COR-L47 (cell line): ENCODE data around the gene ZMIZ1.

ENCODE experiments used
- DNase-seq: peaks from one replicate; lab custom pipeline; 2025; lab: John Stamatoyannopoulos, UW

ZMIZ1 gene

DNA sequence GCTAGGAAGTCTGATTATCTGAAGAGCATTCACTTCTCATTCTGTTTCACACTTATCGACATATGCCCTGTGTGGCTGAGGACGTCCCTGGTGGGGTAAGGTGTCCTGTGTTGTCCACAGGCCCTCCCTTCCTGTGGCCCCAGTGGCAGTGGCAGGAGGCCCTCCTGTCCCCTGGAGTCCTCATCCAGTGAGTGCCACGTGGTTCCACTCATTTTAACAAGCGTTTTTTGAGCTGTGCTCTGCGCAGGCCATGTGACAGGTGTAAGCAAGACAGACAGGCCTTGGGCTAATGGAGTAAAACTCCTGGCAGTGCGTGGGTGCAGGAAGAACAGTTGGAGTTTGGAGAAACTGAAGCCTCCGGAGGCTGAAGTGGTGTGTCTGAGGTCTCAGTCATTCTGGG lies 239.2 kb downstream of the ZMIZ1 start:
- no peak for DNase-seq

DNA sequence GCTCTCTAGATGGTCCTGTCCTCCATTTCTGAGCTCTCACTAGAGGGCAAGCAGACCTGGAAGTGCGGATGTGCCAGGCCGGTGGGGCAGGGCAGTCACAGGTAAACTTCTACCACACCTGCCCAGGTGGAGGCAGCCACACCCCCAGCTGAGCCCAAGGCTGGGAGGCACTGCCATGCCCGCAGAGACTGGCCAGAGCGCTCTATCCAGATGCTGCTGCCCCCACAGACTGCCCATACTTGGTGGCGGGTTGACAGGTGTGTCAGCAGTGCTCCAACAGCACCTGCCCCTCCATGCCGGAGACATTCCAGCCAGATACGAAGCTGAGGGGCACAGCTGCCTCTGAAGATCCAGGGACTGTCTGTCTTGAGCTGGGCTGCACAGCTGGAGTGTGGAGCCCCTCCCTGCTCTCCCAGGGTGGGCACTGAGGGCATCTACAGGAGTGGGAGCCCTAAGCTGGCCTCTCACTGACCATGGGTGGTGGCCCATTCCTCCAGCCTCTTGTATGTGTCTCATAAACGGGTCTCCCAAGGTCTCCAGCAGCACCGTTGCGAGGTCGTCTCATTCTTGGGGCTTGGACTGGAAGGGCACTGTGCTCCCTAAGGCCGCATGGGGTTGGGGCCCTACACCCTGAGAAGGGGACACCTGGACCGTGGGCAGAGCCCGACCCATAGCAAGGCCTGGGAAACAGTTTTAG lies 240.4 kb downstream of the ZMIZ1 start:
- no peak for DNase-seq

DNA sequence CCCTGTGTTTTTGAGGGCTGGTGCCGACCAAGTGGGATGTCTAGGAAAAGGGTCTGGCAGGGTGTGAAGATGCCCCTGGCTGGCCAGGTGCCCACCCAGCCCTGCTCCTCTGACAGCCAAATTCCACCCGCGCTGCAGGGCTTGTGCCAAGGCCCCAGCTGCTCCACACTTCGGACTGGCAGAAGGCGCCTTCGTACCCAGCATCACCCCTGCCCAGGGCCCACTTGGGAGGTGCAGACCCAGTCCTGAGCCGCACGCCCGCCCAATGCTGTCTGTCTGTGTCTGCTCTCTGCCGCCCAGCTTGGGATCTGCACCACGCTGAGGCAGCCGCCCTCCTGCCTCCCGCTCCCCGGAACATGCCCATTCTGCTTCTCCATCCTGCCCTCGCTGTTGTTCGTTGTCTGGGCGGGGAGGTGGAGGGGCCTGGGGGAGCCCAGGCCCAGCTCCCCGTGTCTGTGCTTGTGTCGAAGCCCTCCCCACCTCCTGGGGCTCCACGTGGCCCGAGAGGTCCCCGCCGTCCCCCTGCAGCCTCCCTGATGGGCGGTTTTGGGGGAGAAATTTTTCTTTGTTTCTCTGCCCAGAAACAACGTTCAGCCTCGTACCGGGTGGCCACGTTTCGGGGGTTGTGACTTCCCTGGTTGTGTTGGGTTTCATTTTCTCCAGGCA lies 241.6 kb downstream of the ZMIZ1 start:
- no peak for DNase-seq

DNA sequence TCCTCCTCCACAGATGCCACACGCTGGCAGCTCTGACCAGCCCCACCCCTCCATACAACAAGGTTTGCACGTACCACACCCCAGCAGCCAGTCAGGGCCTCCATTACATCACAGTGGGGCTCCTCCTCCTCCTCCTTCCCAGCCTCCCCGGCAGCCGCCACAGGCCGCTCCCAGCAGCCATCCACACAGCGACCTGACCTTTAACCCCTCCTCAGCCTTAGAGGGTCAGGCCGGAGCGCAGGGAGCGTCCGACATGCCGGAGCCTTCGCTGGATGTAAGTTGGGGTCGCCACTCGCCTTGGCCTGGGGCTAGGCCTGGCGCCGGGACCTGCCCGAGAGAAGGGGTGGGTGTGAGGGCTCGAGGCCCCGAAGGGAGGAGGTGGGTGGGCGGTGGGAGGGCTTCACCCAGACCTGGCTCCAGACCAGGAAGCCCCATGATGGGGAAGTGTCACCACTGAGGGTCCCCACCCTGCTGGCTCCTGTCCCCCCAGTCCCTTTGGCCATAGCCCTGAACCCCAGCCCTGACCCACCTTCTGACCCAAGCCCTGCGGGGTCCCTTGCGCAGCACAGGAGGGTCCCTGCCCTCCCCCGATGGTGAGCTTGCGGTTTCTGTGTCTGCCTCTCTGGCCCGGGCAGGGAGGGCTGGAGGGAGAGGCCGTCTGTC lies 242.3 kb downstream of the ZMIZ1 start:
- DNase-seq: no peak

DNA sequence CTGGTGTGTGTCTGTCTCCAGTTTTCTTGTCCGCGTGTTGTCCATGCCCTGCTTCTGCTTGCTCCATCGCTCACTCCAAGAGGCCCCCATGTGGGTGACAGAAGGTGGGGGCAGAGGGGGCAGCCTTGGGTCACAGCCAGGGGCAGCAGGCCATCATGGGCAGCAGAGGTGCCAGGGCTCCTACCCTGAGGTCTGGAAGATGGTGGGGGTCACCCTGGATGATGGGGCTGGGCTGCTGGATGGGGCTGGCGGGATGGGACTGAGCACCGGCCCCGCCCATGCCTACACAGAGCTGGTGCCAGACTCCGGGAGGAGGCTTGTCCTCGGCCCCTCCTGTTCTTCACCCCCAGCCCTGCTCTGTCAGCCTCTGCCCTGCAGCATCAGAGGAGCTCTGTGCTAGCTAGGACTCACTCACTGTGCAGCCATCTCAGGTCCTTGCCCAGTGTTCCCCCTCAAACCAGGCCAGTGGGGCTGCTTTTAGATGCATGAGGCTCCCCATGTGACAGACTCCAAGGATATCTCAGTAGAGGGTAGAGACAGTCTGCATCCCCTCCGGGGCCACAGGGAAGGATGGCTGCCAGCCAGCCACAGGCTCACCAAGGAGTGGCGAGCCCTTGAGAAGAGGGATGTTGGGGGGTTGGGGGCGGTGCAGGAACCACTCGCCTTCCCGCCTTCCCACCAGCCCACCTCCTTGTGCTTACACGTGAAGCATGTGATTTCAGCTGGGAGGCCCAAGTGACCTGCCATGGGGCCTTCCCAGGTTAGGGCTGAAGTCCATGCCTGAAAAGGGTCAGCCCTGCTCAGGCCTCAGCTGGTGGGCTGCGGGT lies 243.0 kb downstream of the ZMIZ1 start:
- DNase-seq: no peak

DNA sequence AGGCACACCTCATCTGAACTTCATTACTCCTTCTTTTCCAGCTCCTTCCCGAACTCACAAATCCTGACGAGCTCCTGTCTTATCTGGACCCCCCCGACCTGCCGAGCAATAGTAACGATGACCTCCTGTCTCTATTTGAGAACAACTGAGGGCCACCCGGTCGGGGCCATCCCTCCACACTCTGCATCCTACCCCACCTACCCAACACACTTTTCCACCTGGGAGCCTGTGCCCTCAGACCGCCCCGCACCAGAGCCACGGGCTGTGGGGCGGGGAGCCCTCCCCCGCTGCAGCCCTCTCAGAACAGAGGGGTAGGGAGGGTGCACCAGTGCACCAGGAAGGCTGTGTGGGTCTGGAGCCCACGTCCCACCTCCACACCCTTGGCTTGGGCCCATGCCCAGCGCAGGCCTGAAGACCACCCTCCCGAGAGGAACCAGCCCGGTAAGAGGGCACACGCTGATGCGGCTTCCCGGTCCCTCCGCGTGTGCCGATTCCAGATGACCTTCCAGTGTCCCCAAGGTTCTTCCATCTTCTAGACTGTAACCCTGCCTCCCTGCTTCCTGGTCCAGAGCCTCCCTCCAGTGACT lies 243.9 kb downstream of the ZMIZ1 start:
- no peak for DNase-seq

DNA sequence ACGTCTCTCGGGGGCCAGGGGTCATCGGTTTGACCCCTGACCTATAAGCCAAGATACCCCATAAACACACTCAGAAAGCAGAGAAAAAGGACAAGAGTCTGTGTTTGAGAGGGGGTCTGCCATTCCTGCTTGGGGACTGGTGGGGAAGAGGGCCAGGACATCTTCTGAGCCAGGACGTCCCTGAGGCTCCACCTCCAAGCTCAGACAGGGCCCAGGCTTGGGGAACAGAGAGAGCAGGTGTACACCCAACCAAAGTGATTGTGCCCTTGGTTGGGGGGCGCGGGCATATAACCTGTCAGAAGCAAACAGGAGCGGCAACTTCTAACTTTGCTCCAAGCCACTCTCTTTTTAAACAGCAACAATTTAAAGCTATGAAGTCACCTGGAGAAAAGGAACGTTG lies 244.6 kb downstream of the ZMIZ1 start:
- no peak for DNase-seq

DNA sequence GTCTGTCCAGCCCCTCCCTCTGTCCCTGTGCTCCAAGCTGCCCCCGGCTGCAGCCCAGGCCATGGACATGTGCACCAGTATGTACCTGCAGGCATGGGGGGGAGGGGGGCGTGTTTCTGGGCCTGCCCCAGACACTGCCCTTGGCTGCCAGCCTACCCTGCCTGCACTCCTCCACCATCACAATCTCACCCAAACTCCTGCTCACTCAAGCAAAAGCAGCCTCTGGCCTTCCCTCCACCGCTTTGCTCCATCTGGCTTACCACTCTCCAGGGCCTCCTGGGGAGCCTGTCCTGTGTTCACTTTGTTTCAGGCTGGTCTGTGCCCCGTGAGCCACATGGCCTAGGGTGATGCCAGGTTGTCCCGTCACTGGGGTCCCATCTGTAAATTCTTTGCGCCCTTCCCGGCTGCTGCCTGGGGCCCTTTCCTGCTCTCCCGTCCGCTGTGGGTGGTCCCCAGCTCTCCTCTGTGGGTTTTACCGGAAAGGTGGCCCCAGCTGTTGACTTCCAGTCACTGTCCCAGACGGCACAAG lies 245.2 kb downstream of the ZMIZ1 start:
- no peak for DNase-seq

DNA sequence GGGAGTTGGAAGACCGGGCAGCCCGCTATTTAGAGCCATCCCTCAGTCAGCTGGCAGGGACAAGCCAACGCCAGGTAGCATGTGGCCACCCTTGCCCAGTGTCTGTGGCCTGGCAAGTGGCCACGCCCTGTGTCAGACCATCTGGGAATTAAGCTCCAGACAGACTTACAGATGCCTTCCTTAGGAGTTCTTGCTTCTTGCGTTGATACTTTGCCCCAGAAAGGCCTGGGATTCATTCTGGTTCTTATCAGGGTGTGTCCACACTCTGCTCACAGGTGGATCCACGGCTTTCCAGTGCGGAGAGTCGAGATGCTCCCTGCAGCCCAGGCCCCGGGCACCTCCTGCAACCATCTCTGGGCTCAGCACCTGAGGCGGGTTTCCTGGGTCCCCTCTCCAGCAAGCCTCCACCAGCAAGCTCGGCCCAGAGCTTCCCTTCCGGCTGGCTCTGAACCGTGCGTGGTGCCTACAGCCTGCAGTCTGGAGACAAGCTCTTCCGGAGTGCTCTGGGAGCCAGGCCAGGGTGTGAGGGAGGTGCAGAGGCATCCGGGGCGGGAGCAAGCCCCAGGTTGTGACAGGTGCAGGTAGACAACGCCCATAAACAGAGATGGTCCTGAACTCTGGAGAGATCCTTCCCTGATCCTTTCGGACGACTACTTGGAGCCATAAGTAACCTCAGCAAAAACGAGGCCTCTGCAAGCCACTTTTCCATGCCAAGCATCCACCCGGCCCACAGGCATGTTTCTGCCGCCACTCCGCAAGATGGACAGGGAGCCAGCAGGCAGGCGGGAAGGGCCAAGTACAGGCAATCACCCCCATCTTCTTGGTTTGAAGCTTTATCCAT lies 246.2 kb downstream of the ZMIZ1 start:
- DNase-seq: no peak

DNA sequence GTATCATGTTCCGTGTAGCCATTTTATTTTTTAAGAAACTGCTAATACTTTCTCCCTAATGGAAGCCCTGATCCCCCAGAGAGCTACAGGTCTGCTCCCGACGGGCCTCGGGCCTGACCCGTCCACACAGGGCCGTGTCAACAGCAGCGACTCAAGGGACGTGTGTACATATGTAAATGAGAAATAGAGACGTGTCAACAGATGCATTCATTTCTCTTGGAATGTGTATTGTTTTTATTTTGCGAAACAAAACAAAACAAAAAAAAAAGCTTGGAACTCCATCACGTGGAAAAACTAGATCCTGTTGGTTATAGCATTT lies 246.8 kb downstream of the ZMIZ1 start:
- no peak for DNase-seq

DNA sequence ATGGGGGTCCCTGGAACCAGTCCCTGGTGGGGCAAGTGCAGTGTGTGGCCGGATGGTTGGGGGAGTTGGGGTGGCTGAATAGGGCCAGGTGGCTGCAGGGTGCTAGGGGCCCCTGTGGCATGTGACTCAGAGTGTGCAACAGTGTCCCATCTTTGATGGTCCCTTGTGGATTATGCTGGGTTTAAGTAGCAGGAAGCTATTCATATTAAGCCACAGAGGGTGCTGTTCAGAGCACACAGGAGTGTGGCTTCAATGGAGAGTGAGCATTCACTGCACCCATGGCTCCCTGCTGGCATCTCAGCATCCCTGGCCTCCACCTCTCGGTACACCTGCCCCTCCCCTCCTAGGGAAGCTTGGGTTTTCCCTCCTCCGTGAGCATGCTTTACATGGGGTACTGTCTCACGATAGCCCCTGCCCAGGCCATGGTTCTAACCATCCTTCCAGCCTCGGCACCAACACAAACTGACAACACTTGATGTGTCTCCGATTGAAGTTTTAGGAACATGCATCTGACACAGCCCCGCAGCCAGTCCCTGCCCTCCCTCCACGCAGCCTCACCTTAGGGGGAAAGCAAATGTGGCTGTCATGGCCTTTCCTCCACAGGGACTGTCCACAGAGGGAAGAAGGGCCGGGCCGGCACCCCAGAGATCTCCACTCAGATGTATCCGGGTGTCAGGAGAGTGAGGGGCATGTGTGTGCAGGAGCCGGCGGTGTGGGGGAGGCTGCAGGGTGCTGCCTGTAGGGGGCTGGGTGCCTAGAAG lies 248.1 kb downstream of the ZMIZ1 start:
- no peak for DNase-seq

DNA sequence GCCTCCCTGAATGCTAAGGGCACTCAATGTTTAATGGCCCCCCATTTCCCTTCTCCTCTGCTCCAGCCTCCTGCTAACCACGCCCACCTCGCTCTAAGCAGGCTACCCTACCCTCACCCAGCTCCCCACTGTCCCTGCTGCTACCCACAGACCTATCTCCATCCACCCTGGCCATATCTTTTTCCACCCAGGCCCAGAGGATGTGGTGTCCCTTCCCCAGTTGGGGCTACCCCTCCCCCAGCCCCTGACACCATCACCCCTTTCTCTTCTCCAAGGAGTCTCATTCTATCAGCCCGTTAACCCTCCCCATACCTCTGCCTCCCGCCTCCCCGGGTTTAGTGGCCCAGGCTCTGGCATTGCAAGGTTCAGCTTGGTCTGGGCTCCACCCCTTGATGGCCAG lies 249.6 kb downstream of the ZMIZ1 start:
- no peak for DNase-seq

DNA sequence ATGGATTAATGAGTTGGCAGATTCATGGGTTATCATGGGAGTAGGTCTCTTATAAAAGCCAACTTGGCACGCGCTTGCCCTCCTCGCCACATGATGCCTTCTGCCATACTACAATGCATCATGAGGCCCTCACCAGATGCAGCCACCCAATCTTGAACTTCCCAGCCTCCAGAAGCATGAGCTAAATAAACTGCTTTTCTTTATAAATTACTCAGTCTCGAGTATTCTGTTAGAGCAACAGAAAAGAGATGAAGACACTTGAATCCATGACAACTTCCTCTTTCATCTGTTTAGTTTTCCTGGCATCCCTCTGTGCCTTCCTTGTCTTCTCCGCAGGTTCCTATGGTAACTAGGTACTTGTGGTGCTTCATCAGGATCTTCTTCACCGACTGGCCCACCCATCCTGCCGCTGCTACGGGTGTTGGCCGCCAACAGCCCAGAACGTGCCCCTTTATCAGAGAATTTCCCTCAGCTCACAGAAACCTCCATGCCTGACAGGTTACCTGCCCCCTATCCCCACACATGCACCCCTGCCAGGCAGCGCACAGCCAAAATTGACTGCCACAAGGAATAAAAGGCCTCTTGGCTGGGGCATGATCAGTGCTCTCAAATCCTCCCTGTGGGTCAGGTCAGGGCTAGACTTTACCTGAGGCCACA lies 250.5 kb downstream of the ZMIZ1 start:
- DNase-seq: no peak

DNA sequence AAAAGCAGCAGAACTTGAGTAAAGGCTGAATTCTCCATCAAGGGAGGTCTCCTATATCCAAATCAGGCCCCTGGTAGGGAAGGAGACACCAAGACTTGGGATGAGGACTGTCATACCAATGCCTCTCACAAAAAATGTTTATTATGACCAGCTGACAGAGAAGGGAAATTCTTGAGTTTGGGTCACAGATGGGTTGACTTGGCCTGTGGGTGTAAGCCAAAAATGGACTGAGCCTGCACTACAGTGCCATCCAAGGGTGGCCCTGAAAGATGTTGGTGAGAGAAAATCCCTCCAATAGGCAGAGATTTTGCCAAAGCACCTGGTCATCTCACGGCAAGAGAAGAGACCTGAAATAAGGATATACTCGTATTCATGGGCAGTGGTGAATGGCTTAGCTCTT lies 251.6 kb downstream of the ZMIZ1 start:
- DNase-seq: no peak

DNA sequence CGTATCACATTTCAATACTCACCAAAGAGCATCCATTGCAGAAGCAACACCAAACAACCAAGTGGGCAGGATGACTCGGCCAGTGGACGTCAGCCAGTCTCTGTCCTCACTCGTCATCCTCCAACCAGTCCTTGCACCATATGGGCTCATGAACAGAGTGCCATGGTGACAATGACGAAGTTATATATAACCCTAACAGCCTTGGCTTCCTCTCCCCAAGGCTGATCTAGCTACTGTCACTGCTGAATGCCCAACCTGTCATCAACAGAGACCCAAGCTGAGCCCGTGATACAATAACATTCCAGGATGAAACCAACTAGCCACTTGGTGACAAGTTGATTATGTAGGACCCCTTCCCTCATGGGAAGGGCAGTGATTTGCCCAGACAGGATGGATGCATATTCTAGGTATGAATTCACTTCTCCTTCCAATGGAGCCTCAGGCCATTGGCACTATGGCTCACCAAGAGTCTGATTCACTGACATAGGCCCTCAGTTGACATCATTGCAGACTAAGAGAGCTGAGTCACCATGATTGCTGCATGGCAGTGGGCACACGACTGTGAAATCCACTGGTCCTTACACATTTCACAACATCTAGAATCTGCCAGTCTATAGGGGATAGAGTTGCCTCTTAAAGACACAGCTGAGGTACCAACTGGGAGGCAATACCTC lies 252.2 kb downstream of the ZMIZ1 start:
- no peak for DNase-seq

DNA sequence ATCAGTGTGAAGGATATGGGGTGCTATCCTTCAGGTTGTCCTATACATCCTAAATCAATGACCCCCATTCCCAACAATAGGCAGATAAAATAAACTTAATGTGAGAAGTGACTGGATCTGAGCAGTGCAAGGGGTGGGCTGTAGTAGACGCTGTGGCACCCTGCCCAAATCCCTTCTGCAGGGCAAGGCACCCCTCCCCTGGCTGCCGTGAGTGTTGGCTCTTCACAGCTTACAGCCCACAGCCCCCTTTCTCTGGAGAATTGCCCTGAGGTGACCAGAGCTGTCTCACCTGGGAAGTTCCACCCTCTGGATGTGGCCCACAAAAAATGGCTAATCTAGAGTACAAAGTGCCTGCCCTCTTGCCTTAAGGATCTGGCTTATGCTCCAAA lies 252.7 kb downstream of the ZMIZ1 start:
- DNase-seq: no peak

DNA sequence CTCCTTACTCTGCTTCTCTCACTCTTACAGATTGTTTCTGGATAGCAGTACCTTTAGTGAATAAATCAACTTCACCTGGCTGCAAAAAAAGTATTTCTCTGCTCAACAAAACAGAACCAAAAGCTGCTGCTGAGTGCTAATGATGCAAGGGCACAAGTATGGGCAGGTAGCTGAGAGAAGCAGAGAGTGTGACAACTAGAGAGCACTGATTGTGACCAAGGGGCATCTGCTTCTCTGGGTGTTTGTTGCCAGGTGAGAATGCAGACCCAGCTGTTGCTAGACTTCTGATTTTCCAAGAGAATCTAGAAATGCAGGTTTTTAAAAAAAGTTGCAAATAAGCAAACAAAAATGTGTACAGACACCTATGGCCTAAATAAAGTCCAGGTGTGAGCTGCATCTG lies 253.2 kb downstream of the ZMIZ1 start:
- DNase-seq: no peak

DNA sequence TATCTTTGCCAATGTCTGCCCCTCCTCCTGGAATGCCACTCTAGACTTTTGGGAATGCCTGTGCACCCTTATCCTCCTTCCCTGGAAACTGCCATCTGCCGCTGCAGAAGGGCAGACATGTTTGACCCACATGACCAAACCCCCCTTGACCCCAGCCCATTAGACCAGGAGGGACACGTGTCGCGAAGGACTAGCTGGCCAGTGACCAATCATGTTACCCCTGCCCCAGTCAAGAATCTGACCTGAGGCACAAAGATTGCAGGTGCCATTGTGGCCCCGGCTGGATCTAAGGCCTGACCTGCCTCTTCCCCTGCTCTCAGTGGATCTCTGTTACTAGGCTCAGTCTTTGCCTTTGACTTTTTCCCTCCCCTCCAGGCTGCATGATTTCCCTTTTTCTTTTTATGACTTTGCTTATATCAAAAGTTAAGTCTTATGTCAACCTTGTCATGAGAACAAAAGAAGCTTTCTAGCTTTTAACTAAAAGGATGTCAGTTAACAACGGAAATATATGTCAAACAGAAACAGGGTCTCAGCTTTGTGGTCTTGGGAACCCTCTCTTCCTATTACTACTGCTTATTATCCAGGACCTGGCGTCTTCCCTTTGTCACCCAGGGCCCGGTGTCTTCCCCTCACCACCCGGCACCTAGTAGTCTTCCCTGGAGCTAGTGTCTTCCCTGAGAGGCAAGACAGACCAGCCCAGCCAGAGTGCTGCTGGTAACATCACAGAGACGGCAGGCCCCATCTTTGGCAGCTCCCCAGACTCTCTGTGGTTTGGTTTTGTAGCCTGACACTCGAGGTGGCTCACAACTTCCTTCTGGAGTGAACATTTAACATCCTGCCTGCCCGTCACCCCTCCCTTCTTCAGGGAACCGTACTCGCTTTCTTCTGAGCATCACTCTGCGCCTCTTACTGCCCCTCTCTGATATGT lies 254.1 kb downstream of the ZMIZ1 start:
- no peak for DNase-seq
